ENCODE data around the gene CKLF. TPM values are rescaled to one million over a fixed set of nuclear protein-coding genes. Genes with fewer than 3 reads are reported as not detected.

The CKLF gene
- total and polyA plus RNA-seq, 7 experiments from 2014 or later: 24.1 to 160 (median 45.9) TPM

DNA sequence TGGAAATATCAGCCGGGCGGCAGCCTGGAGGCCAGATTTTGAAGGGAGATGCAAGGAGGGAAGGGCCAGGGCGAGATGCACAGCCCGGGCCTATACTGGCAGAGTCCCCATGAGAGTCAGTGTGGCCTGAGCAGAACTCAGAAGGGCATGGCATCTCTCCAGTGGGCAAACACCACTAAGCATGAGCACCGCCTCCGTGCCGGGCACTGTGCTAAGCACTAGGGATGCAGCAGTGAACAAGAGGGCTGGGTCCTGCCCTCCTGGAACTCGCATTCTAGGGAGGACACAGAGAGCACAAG lies 35.9 kb upstream of the CKLF start:
- peaks cover 0 to 14% (median 0%) of the 10 kb centered on the region in 5 donors for H3K36me3 Mint-ChIP-seq
- intact Hi-C loops (cut with micrococcal nuclease): loop anchor here in 1 of 2 donors (1.0 to 2.0 kb wide), 4 partner anchors 8 to 108 kb away; partner anchors contain the start of gene CMTM3
- H3K4me1 Mint-ChIP-seq: peaks cover 60 to 79% (median 70%) of the 10 kb centered on the region in 7 donors
- Histone ChIP-seq H3K4me3 (ENCODE audit: low read length) (peak overlapping the region; percentile 22), H3K27ac (ENCODE audit: low read depth, low read length) (peak overlapping the region; percentile 52), H3K4me1 (ENCODE audit: control insufficient read depth in 2 of 2, insufficient read depth in 2 of 2, low read length in 2 of 2) (peaks cover 49 to 55% of the 10 kb centered on the region in 2 donors), H3K36me3 (ENCODE audit: control insufficient read depth in 2 of 3, insufficient read depth in 3 of 3, low read length in 3 of 3) (no peaks in the 10 kb centered on the region), H3K27me3 (ENCODE audit: control insufficient read depth in 2 of 2, insufficient read depth in 2 of 2, low read length in 2 of 2) (no peaks in the 10 kb centered on the region), H3K9me3 (ENCODE audit: control insufficient read depth in 2 of 3, low read length in 3 of 3) (no peaks in the 10 kb centered on the region)
- no peaks in the 10 kb centered on the region for H3K9me3 Mint-ChIP-seq
- CTCF ChIA-PET: no interaction called here
- H3K27ac Mint-ChIP-seq: peak overlapping the region; percentile 67 to 99 (median 89)
- H3K4me3 Mint-ChIP-seq: peak overlapping the region; percentile 23 to 88 (median 72)
- no peak for DNase-seq
- ATAC-seq: peak; percentile 6
- H3K27me3 Mint-ChIP-seq: no peaks in the 10 kb centered on the region
- POLR2A ChIA-PET: interaction anchor here (1.0 kb wide), 1 partner anchor 36 kb away, joined by 4 read pairs; the partner anchor contains the start of gene CKLF

DNA sequence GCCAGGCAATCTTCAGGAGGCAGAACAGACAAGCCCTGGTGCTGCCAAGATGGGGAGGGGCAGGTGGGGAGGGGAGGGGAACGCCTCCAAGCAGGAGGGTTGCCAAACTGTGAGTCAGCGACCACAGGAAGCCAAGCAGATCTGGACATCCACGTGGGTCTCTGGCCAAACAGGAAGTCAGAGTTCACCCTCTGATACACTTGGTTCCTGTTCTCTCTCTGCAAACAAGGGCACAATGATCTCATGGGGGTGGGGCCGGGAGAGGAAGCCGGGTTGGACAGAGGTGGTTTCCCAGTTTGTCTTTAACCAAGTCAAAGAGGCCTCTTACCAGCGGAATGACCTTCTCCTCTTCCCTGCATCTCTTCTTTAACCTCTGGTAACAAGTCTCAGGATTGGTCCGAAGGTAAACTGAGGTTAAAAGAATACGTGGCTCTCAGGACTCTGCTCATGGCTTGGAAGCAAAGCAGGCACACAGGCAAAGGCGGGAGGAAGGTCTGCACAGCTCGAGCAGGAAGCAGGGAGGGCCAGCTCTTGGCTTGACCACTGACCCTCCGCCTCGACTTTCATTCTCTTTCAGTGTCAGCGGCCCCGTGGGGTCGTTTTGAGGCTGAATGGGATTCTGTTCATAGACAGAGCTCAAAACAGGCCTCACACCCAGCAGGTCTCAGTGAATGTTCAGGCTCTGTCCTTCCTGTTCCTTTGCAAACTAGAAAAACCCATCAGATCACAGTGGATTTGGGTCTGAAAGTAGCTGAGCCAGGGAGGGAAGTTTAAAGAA lies 35.4 kb upstream of the CKLF start:
- H3K27ac ChIP-seq (ENCODE audit: low read depth, low read length): peak overlapping the region; percentile 58
- CTCF ChIA-PET: interaction anchor here (0.5 to 1.1 kb wide), 2 partner anchors 35 to 91 kb away, joined by 3 to 4 read pairs; partner anchors contain the start of gene CKLF
- Mint-ChIP-seq H3K4me3 (peak overlapping the region; percentile 23 to 88 (median 72)), H3K27ac (peak overlapping the region; percentile 67 to 99 (median 89)), H3K27me3 (no peaks in the 10 kb centered on the region), H3K4me1 (peaks cover 60 to 79% (median 71%) of the 10 kb centered on the region in 7 donors), H3K36me3 (peaks cover 0 to 12% (median 0%) of the 10 kb centered on the region in 5 donors), H3K9me3 (no peaks in the 10 kb centered on the region)
- intact Hi-C loops (cut with micrococcal nuclease): loop anchor here (1.0 to 2.0 kb wide), 7 partner anchors 7 to 109 kb away; partner anchors contain the start of genes CKLF (in 1 of the 2) and CMTM3 (in 1 of the 2)
- H3K9me3 ChIP-seq (ENCODE audit: control insufficient read depth in 2 of 3, low read length in 3 of 3): no peaks in the 10 kb centered on the region
- ATAC-seq (peak; percentile 92), DNase-seq (peak in 6 of 9 donors; percentile 36 to 80 (median 44))
- peak overlapping the region; percentile 22 for H3K4me3 ChIP-seq (ENCODE audit: low read length)
- POLR2A ChIA-PET: interaction anchor here (0.9 to 1.3 kb wide), 3 partner anchors 10 to 35 kb away, joined by 4 to 7 read pairs (median 4); partner anchors contain the start of gene CKLF
- peaks cover 54 to 61% of the 10 kb centered on the region in 2 donors for H3K4me1 ChIP-seq (ENCODE audit: control insufficient read depth in 2 of 2, insufficient read depth in 2 of 2, low read length in 2 of 2)
- no peaks in the 10 kb centered on the region for H3K36me3 ChIP-seq (ENCODE audit: control insufficient read depth in 2 of 3, insufficient read depth in 3 of 3, low read length in 3 of 3)
- H3K27me3 ChIP-seq (ENCODE audit: control insufficient read depth in 2 of 2, insufficient read depth in 2 of 2, low read length in 2 of 2): no peaks in the 10 kb centered on the region

GRCh38 chr16:66517586-66518263 lies 34.7 kb upstream of the CKLF start:
- no peaks in the 10 kb centered on the region for H3K36me3 ChIP-seq (ENCODE audit: control insufficient read depth in 2 of 3, insufficient read depth in 3 of 3, low read length in 3 of 3)
- intact Hi-C loops (cut with micrococcal nuclease): loop anchor here (1.0 to 2.0 kb wide), 5 partner anchors 32 to 87 kb away; partner anchors contain the start of genes CKLF (in 1 of the 2) and CMTM3 (in 1 of the 2)
- Mint-ChIP-seq H3K4me1 (peaks cover 63 to 84% (median 78%) of the 10 kb centered on the region in 7 donors), H3K4me3 (peak overlapping the region in 8 of 10 donors; percentile 21 to 88 (median 70)), H3K27me3 (peaks cover 0 to 4% (median 0%) of the 10 kb centered on the region in 5 donors), H3K36me3 (peaks cover 0 to 12% (median 0%) of the 10 kb centered on the region in 5 donors), H3K9me3 (no peaks in the 10 kb centered on the region), H3K27ac (peak overlapping the region in 8 of 9 donors; percentile 82 to 99 (median 89))
- CTCF ChIA-PET: interaction anchor here (0.5 to 1.1 kb wide), 2 partner anchors 35 to 91 kb away, joined by 3 to 4 read pairs; partner anchors contain the start of gene CKLF
- H3K27me3 ChIP-seq (ENCODE audit: control insufficient read depth in 2 of 2, insufficient read depth in 2 of 2, low read length in 2 of 2): no peaks in the 10 kb centered on the region
- DNase-seq: no peak
- no peak overlapping the region for H3K27ac ChIP-seq (ENCODE audit: low read depth, low read length)
- no peak overlapping the region for H3K4me3 ChIP-seq (ENCODE audit: low read length)
- POLR2A ChIA-PET: interaction anchor here (0.9 to 1.3 kb wide), 3 partner anchors 9 to 34 kb away, joined by 4 to 7 read pairs (median 4); partner anchors contain the start of gene CKLF
- H3K4me1 ChIP-seq (ENCODE audit: control insufficient read depth in 2 of 2, insufficient read depth in 2 of 2, low read length in 2 of 2): peaks cover 62 to 68% of the 10 kb centered on the region in 2 donors
- no peaks in the 10 kb centered on the region for H3K9me3 ChIP-seq (ENCODE audit: control insufficient read depth in 2 of 3, low read length in 3 of 3)
- ATAC-seq: no peak

GRCh38 chr16:66519482-66520373 lies 32.6 kb upstream of the CKLF start:
- peaks cover 81 to 88% of the 10 kb centered on the region in 2 donors for H3K4me1 ChIP-seq (ENCODE audit: control insufficient read depth in 2 of 2, insufficient read depth in 2 of 2, low read length in 2 of 2)
- Mint-ChIP-seq H3K27me3 (peaks cover 0 to 4% (median 0%) of the 10 kb centered on the region in 5 donors), H3K9me3 (no peaks in the 10 kb centered on the region), H3K4me3 (peak overlapping the region in 7 of 10 donors; percentile 38 to 85 (median 66)), H3K27ac (peak overlapping the region in 7 of 9 donors; percentile 25 to 96 (median 62)), H3K36me3 (peaks cover 0 to 11% (median 0%) of the 10 kb centered on the region in 5 donors), H3K4me1 (peaks cover 73 to 97% (median 93%) of the 10 kb centered on the region in 7 donors)
- intact Hi-C loops (cut with micrococcal nuclease): no loop called here
- H3K27me3 ChIP-seq (ENCODE audit: control insufficient read depth in 2 of 2, insufficient read depth in 2 of 2, low read length in 2 of 2): no peaks in the 10 kb centered on the region
- ATAC-seq (no peak), DNase-seq (no peak)
- CTCF ChIA-PET: interaction anchor here (0.5 to 4.1 kb wide), 3 partner anchors 8 to 355 kb away, joined by 4 to 24 read pairs (median 7); partner anchors contain the start of gene CKLF
- no peak overlapping the region for H3K4me3 ChIP-seq (ENCODE audit: low read length)
- POLR2A ChIA-PET: interaction anchor here (1.0 to 12.9 kb wide), 5 partner anchors 13 to 69 kb away, joined by 3 to 164 read pairs (median 4); partner anchors contain the start of genes CKLF and TK2
- H3K27ac ChIP-seq (ENCODE audit: low read depth, low read length): no peak overlapping the region
- H3K9me3 ChIP-seq (ENCODE audit: control insufficient read depth in 2 of 3, low read length in 3 of 3): no peaks in the 10 kb centered on the region
- H3K36me3 ChIP-seq (ENCODE audit: control insufficient read depth in 2 of 3, insufficient read depth in 3 of 3, low read length in 3 of 3): no peaks in the 10 kb centered on the region

DNA sequence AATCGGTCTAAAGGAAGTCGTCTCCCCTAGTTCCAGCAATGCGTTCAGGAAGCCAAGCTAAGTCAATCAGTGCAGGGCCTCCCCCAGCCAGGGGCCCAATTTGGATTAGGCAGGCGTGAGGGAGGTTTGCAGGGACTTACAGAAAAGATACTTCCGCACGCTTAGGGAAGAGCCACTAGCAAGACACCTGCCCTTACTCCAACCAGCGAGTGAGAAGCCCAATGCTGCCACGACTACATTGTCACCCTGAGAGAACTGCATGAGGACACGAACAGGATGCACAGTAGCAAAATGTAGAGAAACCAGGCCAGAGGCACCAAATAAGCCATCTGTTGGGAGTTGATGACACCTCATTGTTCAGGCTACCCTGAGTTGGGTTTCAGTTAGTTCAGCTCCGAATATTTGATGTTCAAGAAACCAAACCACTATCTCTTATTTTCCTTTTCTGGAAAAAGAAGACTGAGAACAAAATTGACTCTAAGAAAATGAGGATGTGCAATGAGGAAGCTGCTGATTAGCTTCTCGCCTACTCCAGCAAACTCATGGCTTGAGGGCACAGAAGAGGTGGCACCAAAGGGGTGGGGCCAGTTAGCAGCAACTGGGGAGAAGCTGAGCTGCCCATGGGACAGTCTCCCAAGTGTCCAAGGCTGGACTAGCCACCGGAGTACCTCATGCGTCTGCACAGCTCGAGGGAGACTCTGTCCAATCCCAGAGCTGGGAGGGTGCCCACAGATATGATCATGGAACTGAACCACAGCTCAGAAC lies 31.8 kb upstream of the CKLF start:
- ATAC-seq (peak; percentile 20), DNase-seq (no peak)
- ChIA-PET POLR2A (interaction anchor here (1.0 to 12.9 kb wide), 5 partner anchors 12 to 84 kb away, joined by 3 to 164 read pairs (median 4); partner anchors contain the start of genes CKLF, CMTM3 and TK2), CTCF (interaction anchor here (0.5 to 4.1 kb wide), 5 partner anchors 8 to 354 kb away, joined by 3 to 24 read pairs (median 5); partner anchors contain the start of gene CKLF)
- Mint-ChIP-seq H3K27me3 (peaks cover 0 to 4% (median 0%) of the 10 kb centered on the region in 5 donors), H3K36me3 (peaks cover 0 to 8% (median 0%) of the 10 kb centered on the region in 5 donors), H3K27ac (peak overlapping the region; percentile 25 to 96 (median 64)), H3K9me3 (no peaks in the 10 kb centered on the region), H3K4me1 (peaks cover 75 to 97% (median 93%) of the 10 kb centered on the region in 7 donors), H3K4me3 (peak overlapping the region; percentile 10 to 85 (median 56))
- intact Hi-C loops (cut with micrococcal nuclease): no loop called here
- Histone ChIP-seq H3K36me3 (ENCODE audit: control insufficient read depth in 2 of 3, insufficient read depth in 3 of 3, low read length in 3 of 3) (no peaks in the 10 kb centered on the region), H3K9me3 (ENCODE audit: control insufficient read depth in 2 of 3, low read length in 3 of 3) (no peaks in the 10 kb centered on the region), H3K4me3 (ENCODE audit: low read length) (no peak overlapping the region), H3K27me3 (ENCODE audit: control insufficient read depth in 2 of 2, insufficient read depth in 2 of 2, low read length in 2 of 2) (no peaks in the 10 kb centered on the region), H3K4me1 (ENCODE audit: control insufficient read depth in 2 of 2, insufficient read depth in 2 of 2, low read length in 2 of 2) (peaks cover 85 to 87% of the 10 kb centered on the region in 2 donors), H3K27ac (ENCODE audit: low read depth, low read length) (no peak overlapping the region)

Data from naive thymus-derived CD4-positive, alpha-beta T cell (primary cell).